T47D (cell line): Measurements from ENCODE around the gene CRIP3.

Experiments used
- DNase-seq, 2 experiments: peaks; one replicate each; pipeline versions ENCODE4 v3.0.0 to v3.0.0-alpha.2; 2011 to 2012; ENCODE audit warnings: low read depth in 1 of 2, low spot score in 1 of 2
- JUND ChIP-seq: IDR thresholded peaks from 2 replicates; pipeline ENCODE4 v1.6.1; 2012; ENCODE audit warnings: low read depth
- in situ Hi-C: cut with HindIII; loops from 2 replicates; pipeline ENCODE4 v1.10.0; 2016; ENCODE audit warnings: low sequenced_read_pairs, low pct_unique_long_range_greater_than_20kb

The CRIP3 gene

GRCh38 chr6:43271944-43272343, 36.7 kb downstream of the CRIP3 start:
- DNase-seq = no peak
- in situ Hi-C loops = no loop called here
- no peak for TF ChIP-seq JUND

GRCh38 chr6:43271103-43271815, 37.4 kb downstream of the CRIP3 start:
- no peak for TF ChIP-seq JUND
- in situ Hi-C loops = no loop called here
- no peak for DNase-seq

- TF ChIP-seq JUND = no peak
- in situ Hi-C loops = no loop called here
- DNase-seq = no peak
These were observed 39.2 kb downstream of the CRIP3 start for GRCh38 chr6:43269273-43270007.

- no peak for TF ChIP-seq JUND
- in situ Hi-C loops = no loop called here
- DNase-seq = no peak
These were observed 39.8 kb downstream of the CRIP3 start for GRCh38 chr6:43268782-43269272.

GRCh38 chr6:43268355-43268700, 40.3 kb downstream of the CRIP3 start:
- in situ Hi-C loops = no loop called here
- no peak for DNase-seq
- no peak for TF ChIP-seq JUND

GRCh38 chr6:43267619-43268354, 40.8 kb downstream of the CRIP3 start:
- DNase-seq = no peak
- no peak for TF ChIP-seq JUND
- in situ Hi-C loops = no loop called here

- no peak for TF ChIP-seq JUND
- in situ Hi-C loops = no loop called here
- no peak for DNase-seq
These were observed 43.1 kb downstream of the CRIP3 start for GRCh38 chr6:43265564-43265963.

- TF ChIP-seq JUND = no peak
- DNase-seq = no peak
- in situ Hi-C loops = no loop called here
These were observed 44.0 kb downstream of the CRIP3 start for GRCh38 chr6:43264599-43265145.

GRCh38 chr6:43263314-43264178, 45.1 kb downstream of the CRIP3 start:
- peak; percentile 84 to 98 for DNase-seq
- no peak for TF ChIP-seq JUND
- in situ Hi-C loops = no loop called here

- DNase-seq = no peak
- no peak for TF ChIP-seq JUND
- in situ Hi-C loops = no loop called here
These were observed 45.8 kb downstream of the CRIP3 start for GRCh38 chr6:43262780-43263313.

GRCh38 chr6:43262000-43262779, 46.4 kb downstream of the CRIP3 start:
- no peak for TF ChIP-seq JUND
- in situ Hi-C loops = no loop called here
- peak in 1 of 2 experiments; percentile 47 for DNase-seq
